ENCODE data around the gene MIAT.

Gene MIAT

DNA sequence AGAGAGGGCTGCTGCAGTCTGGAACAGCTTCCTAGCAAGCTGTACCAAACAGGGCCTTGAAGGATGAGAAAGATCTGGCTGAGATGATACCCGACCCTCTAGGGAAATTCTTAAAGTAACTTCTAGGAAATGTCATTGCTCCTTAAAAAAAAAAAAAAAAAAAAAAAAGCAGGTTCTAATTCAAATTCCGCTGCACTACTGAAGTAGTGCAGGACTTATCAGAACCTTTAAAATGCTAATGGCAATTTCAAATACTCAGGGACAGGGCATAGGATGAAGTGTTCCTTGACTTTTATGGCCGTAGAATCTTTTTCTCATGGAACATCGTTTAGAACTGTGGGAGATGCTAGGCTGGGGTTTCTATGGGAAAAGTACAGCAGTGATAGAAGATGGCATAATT, 13.1 kb downstream of the MIAT start:
- DNase-seq: no peak

DNA sequence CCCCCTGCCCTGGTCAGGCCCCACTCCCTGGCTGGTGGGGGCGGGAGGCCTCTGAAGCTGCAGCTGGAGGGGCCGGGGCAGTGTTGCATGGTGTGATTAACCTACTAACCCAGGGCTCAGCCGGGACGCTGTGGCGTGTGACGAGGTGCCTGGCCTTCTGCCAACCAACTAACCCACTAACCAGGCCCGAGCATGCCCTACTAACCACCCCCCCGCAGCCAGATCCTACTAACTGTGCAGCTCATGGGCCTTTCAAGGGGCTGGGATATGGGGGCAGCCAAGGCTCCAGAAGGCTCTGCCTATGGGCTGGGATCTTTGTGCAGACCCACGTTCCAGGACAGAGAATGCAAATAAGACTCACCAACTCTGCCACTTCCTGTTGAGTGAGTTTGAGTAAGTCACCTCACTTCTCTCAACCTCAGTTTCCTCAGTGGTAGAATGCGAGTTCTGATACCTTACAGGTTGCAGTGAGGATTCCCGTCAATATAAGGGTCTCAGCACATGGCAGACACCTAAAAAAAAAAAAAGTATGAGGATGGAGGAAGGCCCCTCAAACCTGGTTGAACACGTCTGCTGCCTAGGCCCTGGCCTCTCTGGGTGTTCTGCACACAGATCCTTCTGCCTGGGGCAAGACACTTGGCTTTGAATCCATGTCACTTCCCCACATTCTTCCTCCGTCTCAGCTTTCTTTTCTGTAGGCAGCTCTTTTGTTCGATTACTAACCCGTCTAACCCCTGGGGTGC, 14.1 kb downstream of the MIAT start:
- no peak for DNase-seq

DNA sequence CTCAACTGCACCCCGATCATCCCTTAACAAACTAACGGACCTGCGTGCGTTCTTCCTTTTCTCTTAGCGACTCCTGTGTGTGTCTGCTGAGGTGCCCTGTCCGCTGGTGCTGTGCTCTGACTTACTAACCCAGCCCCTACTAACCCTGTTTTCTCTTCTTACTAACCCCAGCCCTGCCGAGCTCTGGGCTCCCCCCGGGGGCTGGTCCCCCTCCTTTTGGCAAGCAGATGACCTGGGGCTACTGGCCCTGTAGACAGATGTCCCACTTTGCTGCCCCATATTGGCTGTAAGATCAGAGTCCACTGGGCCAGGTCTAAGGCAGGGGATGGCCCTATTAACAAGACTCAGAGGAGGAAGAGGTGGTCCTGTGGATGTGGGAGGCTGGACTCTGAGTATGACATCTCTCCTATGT, 14.7 kb downstream of the MIAT start:
- DNase-seq: no peak

DNA sequence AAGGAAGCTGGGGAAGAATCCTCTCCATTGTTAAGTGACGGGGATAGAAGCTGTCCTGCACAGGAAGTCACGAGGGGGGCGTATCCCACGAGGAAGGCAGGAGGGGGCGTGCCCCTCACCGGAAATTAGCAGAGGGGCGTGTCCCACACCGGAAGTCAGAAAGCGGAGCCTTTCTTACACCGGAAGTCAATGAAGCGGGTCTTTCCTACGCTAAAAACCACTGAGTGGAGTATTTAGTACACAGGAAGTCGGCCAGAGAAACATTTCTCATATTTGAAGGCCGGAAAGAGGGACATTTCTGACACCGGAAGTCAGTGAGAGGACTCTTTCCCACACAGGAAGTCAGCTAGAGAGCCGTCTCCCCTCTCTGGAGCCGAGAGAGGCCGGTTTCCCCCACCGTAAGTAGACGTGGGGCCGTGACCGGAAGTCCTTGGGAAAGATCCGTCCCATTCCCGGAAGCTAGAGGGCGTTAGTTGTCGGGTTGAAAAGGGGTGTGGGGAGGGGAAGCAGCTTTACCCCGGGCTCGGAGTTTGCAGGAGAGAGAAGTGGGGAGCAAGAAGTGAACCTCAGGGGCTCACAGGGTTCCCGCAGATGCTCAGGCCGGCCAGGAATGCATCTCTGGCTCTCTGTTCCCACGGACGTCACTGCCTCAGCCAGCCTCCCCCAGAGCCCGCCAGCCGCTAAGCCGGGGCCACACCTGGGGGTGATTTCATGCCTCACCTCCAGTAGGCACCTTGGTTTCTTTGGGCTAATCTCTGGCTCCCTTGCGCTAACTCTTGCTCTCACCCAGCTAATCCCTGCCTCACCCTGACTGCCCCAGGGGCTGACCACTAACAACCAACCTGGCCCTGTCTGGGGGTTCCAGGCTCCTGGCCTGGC, 15.4 kb downstream of the MIAT start:
- DNase-seq: peak; percentile 76

DNA sequence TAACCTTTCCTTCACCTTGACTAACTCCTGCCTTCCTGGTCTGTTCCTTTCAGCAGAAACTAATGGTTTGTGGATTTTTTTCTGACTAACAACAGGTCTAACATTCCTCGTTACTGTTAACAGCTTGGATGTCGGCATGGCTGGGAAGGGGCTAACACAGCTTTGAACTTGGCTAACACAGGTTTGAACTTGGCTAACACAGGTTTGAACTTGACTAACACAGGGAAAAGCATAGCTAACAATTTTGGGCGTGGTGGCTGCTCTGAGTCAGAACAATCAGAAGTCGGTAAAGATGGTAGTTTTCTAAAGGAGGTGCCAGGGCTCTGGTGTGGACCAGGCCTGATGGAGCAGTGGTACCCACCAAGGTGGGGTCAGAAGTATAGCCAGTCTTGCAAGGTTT, 16.1 kb downstream of the MIAT start:
- no peak for DNase-seq

DNA sequence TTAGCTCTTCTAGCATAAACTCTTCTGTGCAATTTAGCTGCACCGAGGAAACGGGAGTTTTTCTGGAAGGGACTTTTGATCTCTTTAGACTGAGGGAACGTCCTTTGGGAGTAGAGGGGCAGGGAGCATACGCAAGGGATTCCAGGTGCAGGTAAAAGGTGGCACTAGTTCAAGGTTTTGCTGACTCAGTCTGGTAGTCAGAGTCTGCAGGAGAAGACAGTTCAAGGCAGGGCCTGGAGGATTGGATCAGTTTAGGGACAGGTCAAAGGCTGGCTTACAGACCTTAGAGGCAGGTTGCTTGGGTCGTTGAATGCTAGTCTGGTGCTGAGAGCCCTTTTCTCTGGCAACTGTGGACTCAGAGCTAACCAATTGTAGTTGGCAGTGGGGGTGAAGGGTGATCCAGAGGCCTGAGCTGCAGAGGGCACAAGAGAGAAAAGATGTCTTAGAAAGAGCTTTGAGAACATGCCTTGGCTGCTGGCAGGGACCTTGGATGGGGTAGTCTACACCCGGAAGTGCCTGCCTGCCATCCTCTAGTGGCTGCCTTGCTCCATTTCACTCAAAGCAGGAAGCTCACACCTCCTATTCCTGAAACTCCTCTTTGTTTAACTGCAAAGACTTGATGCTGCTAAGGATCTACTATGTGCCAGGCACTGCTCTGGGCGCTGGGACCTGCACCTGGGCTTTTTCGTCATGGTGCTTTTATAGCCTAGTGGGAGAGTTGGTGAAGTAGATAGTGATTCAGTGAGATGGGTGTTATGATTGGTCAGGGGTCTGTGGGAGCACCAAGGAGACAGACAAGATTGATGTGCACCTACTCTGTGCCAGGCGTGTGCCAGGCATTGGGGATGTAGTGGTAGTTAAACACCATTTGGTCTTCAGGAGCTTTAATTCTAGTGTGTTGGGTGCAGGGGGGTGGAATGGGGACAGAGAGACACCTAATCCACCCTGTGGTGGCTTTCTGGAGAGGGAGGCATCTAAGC, 17.1 kb downstream of the MIAT start:
- DNase-seq: no peak

DNA sequence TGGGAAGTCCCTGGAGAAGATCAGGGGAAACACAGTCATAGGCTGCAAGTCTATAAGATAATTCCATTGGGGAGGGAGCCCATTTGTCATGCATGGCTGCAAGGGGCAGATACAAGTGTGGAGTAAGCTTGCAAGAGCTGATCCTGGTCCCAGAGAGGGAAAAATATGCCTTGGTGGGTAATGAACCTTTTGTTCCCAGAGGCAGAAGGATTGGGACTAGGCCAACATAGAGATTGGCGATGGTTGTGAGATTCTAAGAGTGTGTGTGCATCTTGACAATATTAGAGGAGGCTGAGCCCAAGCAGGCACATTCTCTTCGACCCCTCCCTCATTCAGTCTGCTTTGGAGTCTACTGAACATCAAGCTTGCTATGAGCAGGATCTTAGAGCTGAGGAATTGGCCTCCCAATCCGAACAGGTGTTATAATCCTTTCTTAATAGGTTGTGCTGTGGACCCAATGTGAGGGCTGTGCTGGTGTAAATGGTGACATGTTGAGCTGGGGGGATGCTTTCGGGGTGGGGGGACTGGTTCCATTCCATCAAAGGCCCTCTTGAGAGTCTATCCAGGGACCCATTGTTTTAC, 18.4 kb downstream of the MIAT start:
- DNase-seq: no peak

DNA sequence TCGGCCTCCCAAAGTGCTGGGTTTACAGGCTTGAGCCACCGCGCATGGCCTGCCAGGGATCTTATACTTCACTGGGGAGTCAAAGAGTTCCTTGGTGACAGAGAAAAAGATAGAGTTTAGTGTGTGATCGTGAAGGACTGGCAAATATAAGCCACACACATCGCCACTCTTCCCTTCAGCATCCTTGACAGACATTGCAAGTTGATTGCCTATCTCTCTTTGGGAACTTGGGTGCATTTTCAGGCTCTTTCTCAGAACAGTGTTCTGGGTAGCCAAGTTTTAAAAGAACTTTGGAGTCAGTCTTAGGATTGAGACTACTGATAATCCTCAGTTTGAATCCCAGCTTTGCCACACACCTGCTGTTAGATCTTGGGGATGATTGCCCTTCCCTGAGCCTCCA, 19.8 kb downstream of the MIAT start:
- DNase-seq: no peak

DNA sequence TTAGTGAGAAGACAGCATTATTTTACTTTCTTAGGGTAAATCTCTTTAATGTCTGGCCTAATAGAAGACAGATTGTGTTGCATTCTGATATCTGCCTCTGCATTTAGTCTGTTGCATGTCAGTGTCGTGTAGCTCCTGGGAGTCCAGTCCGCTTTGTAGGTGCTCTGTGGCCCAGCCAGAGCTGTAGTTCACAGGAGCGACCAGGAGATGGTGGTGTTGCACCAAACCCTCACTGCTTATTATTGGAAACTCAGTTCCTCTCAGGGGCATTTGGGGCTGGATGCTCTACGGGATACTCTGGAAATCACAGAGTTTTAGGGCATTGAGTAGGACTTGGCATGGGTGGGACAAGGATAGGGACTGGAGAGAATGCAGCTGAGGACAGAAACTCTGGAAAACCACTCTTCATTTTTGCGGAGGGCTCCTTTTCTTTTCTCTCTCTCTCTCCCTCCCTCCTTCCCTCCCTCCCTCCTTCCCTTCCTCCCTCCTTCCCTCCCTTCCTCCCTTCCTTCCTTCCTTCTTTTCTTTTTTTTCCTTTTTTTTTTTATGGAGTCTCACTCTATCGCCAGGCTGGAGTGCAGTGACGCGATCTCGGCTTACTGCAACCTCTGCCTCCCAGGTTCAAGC, 21.7 kb downstream of the MIAT start:
- peak; percentile 13 for DNase-seq

DNA sequence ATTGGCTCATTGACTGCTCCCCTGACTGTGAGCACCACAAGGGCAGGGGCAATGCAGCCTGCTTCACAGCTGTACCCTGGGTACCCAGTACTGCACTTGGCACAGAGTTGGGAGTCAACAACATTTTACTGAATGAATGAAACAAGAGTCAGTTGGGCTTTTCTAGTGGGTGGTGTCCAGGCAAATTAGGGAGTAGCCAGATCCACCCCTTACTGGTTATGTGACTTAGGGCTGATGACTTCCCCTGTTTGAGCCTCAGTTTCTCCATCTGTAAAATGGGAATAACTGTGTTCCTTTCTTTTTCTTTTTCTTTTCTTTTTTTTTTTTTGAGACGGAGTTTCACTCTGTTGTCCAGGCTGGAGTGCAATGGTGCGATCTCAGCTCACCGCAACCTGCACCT, 23.1 kb downstream of the MIAT start:
- DNase-seq: no peak

DNA sequence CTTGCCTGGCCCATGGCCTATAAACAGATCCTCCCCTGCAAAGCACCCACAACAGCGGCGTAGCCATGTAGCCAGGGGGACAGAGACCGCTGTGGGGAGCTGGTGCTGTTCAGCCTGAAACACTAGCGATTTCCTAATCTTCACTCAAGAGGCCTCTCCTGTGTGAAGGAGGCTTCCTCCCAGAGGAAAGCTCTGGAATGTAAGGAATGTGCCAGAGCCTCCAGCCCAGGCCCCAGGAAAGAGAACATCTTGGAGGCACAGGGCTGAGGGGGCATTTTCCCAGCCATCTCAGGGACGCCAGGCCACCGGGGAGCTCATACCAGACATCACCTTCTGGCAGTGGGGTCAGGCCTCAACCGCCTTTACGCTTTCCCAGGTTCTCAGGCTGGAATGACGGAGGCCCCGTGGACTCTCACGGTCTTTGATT, 24.0 kb downstream of the MIAT start:
- DNase-seq: no peak

DNA sequence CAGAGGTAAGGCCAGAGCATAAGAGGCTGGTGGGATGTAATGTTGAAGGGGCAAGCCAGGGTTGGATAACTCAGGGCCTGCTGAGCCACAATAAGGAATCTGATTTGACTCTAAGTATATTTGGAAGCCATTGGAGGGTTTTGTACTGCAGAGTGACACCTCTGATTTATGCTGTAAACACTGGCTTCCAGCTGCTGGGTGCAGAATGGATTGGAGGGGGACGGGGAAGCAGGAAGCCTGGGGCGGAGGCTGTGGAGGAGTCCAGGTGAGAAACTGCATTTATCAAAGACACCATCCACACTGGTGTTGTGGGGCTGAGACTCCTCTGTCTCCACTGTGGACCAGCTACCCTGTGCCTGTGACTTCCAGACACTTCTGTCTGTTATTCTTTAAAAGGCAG, 26.8 kb downstream of the MIAT start:
- DNase-seq: no peak

DNA sequence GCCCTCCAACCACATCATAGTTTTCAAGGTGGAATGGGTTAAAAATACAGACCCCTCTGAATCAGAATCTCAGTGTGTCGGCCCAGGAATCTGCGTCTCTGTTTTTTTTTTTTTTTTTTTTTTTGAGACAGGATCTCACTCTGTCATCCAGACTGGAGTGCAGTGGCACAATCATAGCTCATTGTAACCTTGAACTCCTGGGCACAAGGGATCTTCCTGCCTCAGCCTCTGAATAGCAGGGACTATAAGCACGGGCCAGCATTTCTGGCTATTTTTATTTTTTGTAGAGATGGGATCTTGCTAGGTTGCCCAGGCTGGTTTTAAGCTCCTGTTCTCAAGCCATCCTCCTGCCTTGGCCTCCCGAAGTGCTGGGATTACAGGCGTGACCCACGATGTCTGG, 28.2 kb downstream of the MIAT start:
- no peak for DNase-seq

DNA sequence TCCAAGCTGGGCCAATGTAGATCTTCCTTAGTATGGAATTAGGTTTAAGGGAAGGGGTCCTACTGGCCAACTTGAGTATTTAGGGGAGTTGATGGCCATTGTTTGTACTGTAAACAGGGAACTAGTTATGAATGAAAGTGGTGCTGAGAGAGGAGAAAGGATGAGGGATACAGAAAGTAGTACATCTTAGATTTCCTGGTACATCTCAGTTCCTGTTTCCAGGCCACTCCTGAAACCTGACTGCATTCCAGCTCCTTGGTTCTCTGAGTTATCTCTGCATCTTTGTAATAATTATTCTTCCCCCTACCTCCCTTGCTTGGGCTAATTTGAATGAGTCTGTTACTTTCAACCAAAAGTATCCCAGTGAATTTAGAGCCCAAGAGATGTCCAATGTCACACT, 30.1 kb downstream of the MIAT start:
- no peak for DNase-seq

DNA sequence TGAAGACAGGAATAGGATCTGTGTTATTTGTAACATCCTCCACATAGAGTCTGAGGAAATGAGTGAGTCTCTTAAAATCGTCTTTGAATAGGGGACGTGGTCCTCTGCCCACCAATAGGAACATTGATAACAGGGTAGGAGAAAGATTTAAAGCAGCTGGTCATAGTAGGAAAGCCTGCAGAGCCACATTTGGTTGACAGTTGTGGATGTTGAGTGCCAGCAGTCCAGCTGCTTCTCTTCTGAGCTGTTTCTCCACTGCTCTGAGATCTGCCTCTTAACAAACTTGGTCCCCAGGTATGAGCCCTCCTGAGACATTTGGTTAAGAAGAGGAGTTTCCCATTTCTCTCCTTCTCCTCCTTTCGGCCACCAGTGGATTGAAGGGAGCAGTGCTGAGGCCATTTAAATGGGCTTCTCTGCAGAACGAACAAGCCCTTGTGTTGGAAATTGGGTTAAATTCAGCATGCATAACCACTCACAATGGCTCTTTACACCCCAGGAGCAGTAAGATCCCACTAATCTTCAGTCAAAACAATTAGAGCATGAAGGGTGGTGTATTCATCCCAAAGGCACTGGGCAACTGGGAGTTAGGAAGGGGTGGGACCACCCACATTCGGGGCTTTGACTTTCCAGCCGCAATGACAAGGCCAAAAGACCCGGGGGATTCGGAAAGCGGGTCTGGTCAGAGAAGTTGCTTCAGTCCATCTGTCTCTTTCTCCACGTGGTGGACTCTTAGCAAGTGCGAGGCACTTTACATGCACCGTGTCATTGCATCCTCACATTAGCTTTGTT, 32.3 kb downstream of the MIAT start:
- DNase-seq: no peak

DNA sequence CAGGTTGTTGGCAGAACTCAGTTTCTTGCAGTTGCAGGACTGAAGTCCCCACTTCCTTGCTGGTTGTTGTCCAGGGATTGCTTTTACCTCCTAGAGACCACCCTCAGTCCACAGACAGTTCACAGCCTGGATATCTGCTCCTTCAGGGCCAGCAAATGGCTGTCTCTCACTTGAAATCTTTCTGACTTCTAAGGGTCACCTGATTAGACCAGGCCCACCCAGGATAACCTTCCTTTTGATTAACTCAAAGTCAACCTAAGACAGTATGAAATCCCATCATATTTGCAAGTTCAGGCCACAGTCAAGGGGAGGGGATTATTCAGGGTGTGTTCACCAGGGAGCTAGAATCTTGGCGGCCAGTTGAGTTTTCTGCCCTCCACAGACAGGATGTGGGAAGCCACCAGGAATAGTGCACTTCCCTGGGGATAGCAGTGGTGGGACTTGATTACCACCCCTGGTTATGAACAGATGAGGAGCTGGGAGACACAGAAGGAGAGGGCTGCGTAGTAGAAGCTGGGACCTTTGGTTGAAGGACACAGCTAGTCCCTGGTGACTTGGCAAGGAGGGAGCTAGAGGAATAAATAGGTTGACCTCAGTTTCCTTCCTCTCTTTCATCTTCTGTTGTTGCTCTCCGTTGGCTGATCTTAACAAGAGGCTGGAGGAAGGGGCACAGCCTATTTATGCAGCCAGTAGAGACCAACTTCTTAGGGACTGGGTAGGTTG, 33.4 kb downstream of the MIAT start:
- DNase-seq: no peak

DNA sequence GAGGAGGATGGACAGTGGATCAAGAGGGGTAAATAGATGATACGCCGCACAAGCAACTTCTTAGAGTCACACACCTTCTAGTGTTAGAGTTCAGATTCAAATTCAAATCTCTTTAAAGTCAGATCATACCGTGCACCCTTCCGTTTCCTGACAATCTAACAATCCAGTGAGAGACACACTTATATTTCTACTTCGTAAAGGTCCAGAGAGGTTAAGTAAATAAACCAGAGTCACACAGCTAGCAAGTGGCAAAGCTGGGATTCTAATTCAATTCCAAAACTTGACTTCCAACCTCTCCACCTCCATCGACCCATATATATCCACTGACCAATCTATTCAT, 34.0 kb downstream of the MIAT start:
- DNase-seq: no peak

DNA sequence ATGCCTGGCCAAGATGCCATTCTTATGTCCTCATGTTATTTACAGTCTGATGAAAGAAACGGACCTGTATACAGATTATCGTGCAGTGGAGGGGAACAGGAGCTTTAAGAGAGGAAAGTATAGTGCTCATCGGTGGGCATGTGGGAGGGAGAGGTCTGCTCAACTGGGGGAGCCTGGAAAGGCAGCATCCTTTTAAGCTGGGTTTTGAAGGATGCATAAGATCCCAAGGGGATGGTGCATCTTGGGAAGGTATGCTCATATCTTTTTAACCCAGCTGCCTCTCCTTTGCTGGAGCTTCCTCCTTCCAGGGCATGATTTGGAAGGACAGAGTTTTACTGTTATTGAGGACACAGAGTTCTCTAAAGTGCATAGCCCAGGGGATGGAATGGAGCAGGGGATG, 34.8 kb downstream of the MIAT start:
- DNase-seq: no peak

DNA sequence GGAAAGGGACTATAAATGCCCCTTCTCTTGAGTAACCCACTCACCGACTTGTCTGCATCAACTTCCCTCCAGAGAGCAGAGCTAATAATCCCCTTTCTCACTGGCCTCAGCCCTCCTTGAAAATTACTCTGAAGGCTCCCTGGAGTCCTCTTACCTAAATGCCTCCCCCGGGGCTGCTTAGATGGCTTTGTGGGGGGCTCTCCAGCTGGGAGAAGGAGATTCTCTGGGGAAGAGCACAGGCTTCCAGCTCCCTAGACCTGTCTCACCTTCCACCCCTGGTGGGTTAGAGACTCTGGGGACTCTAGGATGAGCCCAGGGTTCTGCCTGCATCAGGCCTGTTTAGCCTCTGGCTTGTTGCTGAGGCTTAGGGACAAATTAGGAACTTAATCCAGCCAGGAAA, 39.8 kb downstream of the MIAT start:
- no peak for DNase-seq

DNA sequence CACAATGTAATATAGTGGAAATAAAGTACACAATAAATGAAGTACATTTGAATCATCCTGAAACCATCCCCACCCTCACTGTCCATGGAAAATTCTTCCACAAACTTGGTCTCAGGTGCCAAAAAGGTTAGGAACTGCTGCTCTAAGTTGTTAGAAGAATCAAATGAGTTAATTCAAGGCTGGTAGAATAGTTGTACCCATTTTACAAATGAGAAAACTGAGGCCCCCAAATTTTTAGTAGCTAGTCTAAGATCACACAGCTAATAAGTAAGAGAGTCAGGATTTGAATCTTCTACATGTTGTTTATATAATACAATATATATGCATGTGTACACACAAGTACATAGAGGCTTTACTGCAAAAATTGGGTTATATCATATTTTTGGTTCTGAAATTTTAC, 43.1 kb downstream of the MIAT start:
- DNase-seq: no peak

DNA sequence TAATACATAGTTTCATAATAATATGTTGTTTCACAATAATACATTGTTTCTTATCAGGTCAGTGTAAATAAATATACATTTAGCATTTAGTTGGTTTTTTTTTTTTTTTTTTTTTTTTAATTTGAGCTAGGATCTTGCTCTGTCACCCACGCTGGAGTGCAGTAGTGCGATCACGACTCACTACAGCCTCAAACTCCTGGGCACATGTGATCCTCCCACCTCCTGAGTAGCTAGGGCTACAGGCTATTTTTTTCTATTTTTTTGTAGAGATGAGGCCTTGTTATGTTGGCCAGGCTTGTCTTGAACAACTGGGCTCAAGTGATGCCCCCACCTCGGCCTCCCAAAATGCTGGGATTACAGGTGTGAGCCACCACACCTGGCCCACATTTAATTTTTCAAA, 43.5 kb downstream of the MIAT start:
- no peak for DNase-seq
